Placental pericyte (primary cell): ENCODE measurements around the gene TTC9B. TPM values are rescaled to one million over a fixed set of nuclear protein-coding genes. Genes with fewer than 3 reads are reported as not detected.

Experiments
- total RNA-seq: library from RNA; depleted of rRNA; stranded (reverse); fragments of >200 nt; gene quantifications from 2 replicates; pipeline ENCODE4 v1.2.3, GENCODE V29; 2012

Gene TTC9B
- not detected in 2 replicates for total RNA-seq

DNA sequence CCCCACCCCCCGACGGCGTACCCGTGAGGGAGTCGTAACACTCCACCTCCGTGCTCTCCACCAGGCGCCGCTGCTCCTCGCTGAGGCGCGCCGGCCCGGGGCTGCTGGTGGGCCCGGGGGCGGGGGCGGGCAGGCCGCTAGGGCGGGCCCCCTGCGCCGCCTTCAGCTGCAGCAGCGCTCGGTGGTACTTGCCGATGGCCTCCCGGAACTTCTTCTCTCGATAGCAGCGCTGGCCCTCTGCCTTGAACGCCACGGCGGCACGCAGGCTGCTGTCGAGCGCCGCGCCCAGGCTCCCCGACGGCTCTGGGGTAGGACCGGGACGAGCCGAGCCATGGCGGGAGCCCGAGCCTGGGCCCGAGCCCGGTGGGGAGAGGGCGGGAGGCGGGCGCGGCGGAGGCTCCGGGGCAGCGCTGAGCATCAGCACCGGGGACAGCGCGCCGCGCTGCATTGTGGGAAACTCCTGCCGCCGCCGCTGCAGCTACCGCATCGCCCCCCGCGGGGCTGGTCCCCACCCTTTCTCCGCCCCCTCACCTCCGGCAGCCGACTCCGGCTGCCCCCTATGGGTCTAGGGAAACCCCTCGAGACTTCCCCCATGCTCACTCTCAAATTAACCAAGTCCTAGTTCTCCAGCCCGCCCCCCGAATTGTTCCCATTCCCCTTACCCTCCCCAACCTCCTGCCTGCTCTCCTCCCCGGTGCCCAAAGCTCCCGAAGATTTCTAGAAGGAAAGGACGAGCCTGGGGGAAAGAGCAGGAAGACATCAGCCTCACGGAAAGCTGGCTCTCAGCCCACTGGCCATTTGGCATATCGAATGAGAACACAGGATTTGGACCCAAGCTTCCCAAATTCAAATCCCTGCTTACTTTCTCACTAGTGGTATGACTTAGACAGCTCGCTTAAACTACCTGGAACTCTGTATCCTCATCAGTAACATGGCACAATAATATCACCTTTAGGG is at the start of gene TTC9B:
Gene TTC9B, minus strand, starts transcription at position 451 of the 957 bp plus-strand sequence. Its CDS starts 3 bp downstream, at position 448.

DNA sequence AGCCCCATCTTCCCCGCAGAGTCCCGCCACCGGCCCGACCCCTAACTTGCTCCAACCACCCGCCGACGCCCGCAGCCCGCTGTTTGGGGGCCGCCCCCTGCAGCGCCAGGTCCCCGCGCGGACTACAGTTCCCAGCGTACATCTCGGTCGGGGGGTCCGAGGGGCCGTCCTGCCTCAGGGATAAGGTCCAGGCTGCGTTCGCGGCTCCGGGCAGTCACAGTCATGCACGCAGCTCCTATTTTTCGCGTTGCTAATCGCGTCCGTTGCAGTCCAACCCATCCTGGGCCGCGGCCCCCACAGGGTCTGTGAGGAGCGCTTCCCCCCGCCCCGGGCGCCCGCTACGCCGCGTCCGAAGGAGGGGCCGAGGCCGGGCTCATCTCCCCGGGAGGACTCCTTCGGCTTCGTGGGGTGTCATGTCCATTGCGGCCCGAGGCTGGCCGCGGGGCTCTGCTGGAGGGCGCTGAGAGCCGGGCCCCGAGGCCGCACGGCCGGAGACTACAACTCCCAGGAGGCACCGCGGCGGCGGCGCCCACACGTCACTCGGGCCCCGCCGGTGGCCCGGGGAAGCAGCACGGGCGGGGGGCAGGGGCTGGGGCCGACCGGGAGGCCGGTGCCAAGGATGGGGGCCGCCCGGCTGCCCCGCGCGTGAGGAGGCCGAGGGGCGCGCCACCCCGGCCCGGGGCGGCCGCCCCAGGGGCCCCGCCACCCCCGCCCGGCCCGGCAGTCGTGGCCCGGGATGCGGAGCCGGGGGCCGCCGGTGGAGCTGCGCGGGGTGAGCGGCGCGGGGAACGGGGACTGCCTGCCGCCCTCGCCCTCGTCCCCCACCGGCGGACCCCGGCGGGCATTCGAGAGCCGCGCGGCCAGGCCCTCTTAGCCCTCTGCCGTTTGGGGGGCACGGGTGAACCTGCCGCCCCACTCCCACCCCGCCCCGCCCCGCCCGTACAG is 27.0 kb downstream of the TTC9B start, which contains the start of gene MAP3K10:
Gene MAP3K10, plus strand, starts transcription at position 536 of the 945 bp plus-strand sequence. CDS start 606 bp downstream, outside the sequence.

Other genes with a start within 250 kb of the TTC9B start
- 148 and 218 TPM in 2 replicates for gene PSMC4, start 247.2 kb downstream of the TTC9B start, total RNA-seq
- gene ZNF546, start 221.3 kb downstream of the TTC9B start, total RNA-seq: 4.2 and 4.3 TPM in 2 replicates
- gene ZNF780B, start 162.2 kb downstream of the TTC9B start, total RNA-seq: 11.2 and 13.1 TPM in 2 replicates
- gene ZNF780A, start 127.4 kb downstream of the TTC9B start, total RNA-seq: 10.7 and 11.4 TPM in 2 replicates
- 11.4 and 11.5 TPM in 2 replicates for gene MAP3K10, start 27.0 kb downstream of the TTC9B start, total RNA-seq
- gene CCNP, start 8.3 kb upstream of the TTC9B start, total RNA-seq: 0.22 TPM in 1 of 2 replicates, not detected in the other
- gene AKT2, start 67.0 kb upstream of the TTC9B start, total RNA-seq: 97.2 and 146 TPM in 2 replicates
- 5.3 and 13.0 TPM in 2 replicates for gene C19orf47, start 130.0 kb upstream of the TTC9B start, total RNA-seq
- 163 and 356 TPM in 2 replicates for gene PLD3, start 130.3 kb upstream of the TTC9B start, total RNA-seq
- gene HIPK4, start 171.8 kb upstream of the TTC9B start, total RNA-seq: under 0.01 and 0.14 TPM in 2 replicates
- gene PRX, start 195.0 kb upstream of the TTC9B start, total RNA-seq: 1.3 and 2.8 TPM in 2 replicates
- 17.3 and 31.1 TPM in 2 replicates for gene SERTAD1, start 207.6 kb upstream of the TTC9B start, total RNA-seq
- 38.5 and 50.3 TPM in 2 replicates for gene SERTAD3, start 226.0 kb upstream of the TTC9B start, total RNA-seq
- gene BLVRB, start 247.4 kb upstream of the TTC9B start, total RNA-seq: 37.8 and 116 TPM in 2 replicates
- gene SPTBN4, start 248.6 kb upstream of the TTC9B start, total RNA-seq: 0.14 and 0.66 TPM in 2 replicates